ENCODE results near the gene NEUROG3. TPM values are rescaled to one million over a fixed set of nuclear protein-coding genes. Genes with fewer than 3 reads are reported as not detected.

NEUROG3 gene
- total and polyA plus RNA-seq, 2 of the 13 experiments (the other 11 are each of a cell fraction or from before 2014, with no cell fraction given) = not detected

DNA sequence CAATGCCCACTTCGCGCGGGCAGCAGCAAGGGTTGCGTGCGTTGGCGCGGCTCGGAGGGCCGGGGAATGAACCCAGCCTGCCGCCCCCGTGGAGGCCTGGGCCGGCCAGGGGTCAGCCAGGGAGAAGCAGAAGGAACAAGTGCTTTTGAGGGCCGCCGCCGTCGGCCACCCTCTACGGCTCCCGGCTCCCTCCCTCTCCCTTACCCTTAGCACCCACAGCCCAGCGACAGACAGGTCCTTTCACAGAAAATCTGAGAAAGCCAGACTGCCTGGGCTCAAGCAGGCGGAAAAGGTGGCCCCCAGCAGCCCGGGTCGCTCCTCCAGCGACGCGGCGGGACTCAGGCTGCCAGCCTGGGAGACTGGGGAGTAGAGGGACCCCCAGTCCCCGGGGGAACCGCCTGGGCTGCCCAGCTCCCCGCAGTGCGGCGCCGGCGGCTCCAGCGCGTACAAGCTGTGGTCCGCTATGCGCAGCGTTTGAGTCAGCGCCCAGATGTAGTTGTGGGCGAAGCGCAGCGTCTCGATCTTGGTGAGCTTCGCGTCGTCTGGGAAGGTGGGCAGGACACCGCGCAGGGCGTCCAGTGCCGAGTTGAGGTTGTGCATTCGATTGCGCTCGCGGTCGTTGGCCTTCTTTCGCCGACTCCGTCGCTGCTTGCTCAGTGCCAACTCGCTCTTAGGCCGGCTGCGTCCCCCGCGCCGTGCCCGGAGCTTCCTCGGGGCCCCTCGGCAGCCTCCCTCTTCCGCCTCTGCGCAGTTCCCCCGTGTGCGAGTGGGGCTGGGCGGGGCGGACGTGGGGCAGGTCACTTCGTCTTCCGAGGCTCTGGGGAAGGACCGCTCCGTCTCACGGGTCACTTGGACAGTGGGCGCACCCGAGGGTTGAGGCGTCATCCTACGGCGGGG, 815 bp downstream of the NEUROG3 start:
- intact Hi-C loops (cut with micrococcal nuclease; ENCODE audit: unreplicated experiment) (no loop called here), in situ Hi-C loops (cut with HindIII; ENCODE audit: extremely low pct_ligation_motif_present, low pct_unique_long_range_greater_than_20kb) (no loop called here)
- 56% methylated on average over 48 of the region's 85 CpGs for WGBS (ENCODE audit: low lambda C conversion rate)
- Histone ChIP-seq H3K36me3 (replicated peaks in 1 of 2; ENCODE audit: control insufficient read depth in 1 of 2, insufficient read depth in 2 of 2, low read length in 2 of 2) (no peaks in the 10 kb centered on the region), H2AFZ (ENCODE audit: low read length) (no peak overlapping the region), H3K4me3 (replicated peaks in 1 of 3; ENCODE audit: insufficient read depth in 1 of 3, low read depth in 2 of 3, low read length in 3 of 3) (no peak overlapping the region), H3K9ac (ENCODE audit: insufficient read depth, low read depth, low read length) (no peak overlapping the region), H3K27me3 (ENCODE audit: control insufficient read depth in 1 of 2, insufficient read depth in 2 of 2, low read length in 2 of 2) (peaks cover 6 to 70% of the 10 kb centered on the region in 2 experiments), H3K9me3 (ENCODE audit: low read length) (no peaks in the 10 kb centered on the region), H3K4me2 (ENCODE audit: low read depth, low read length) (no peak overlapping the region), H3K4me1 (ENCODE audit: insufficient read depth, low read length) (no peaks in the 10 kb centered on the region), H3K79me2 (ENCODE audit: insufficient read depth, low read length) (no peaks in the 10 kb centered on the region), H4K20me1 (ENCODE audit: insufficient read depth, low read length) (no peaks in the 10 kb centered on the region), H3K27ac (ENCODE audit: extremely low read length, insufficient read depth, low read length) (no peak overlapping the region)
- no TSS peak for BruUV-seq (replicated peaks)
- CTCF ChIA-PET (ENCODE audit: low intra/inter-chr PET ratio, low total read pairs) = no interaction called here
- TF ChIP-seq ZNF709 (CRISPR knock-in tag; IDR thresholded peaks at IDR 0.05) (no peak), EEA1 (CRISPR knock-in tag; IDR thresholded peaks at IDR 0.05; ENCODE audit: borderline replicate concordance) (no peak), GLI4 (CRISPR knock-in tag; IDR thresholded peaks at IDR 0.05; ENCODE audit: borderline replicate concordance) (no peak), STAT5B (CRISPR knock-in tag; IDR thresholded peaks at IDR 0.05) (no peak), ATRX (CRISPR knock-in tag; IDR thresholded peaks at IDR 0.05; ENCODE audit: borderline replicate concordance) (no peak), CEBPB (IDR thresholded peaks at IDR 0.05; ENCODE audit: borderline replicate concordance, low read depth, low read length) (no peak)
- TF ChIP-seq, protein P1, sequence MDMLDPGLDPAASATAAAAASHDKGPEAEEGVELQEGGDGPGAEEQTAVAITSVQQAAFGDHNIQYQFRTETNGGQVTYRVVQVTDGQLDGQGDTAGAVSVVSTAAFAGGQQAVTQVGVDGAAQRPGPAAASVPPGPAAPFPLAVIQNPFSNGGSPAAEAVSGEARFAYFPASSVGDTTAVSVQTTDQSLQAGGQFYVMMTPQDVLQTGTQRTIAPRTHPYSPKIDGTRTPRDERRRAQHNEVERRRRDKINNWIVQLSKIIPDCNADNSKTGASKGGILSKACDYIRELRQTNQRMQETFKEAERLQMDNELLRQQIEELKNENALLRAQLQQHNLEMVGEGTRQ (IDR thresholded peaks at IDR 0.05; ENCODE audit: low read depth, low read length) = no peak
- TF ChIP-seq, protein P1 (CRISPR knock-in tag; IDR thresholded peaks at IDR 0.05; ENCODE audit: borderline replicate concordance) = no peak
- TF ChIP-seq, protein P2, sequence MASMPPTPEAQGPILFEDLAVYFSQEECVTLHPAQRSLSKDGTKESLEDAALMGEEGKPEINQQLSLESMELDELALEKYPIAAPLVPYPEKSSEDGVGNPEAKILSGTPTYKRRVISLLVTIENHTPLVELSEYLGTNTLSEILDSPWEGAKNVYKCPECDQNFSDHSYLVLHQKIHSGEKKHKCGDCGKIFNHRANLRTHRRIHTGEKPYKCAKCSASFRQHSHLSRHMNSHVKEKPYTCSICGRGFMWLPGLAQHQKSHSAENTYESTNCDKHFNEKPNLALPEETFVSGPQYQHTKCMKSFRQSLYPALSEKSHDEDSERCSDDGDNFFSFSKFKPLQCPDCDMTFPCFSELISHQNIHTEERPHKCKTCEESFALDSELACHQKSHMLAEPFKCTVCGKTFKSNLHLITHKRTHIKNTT (CRISPR knock-in tag; IDR thresholded peaks at IDR 0.05) = no peak
- TF ChIP-seq, protein P3, sequence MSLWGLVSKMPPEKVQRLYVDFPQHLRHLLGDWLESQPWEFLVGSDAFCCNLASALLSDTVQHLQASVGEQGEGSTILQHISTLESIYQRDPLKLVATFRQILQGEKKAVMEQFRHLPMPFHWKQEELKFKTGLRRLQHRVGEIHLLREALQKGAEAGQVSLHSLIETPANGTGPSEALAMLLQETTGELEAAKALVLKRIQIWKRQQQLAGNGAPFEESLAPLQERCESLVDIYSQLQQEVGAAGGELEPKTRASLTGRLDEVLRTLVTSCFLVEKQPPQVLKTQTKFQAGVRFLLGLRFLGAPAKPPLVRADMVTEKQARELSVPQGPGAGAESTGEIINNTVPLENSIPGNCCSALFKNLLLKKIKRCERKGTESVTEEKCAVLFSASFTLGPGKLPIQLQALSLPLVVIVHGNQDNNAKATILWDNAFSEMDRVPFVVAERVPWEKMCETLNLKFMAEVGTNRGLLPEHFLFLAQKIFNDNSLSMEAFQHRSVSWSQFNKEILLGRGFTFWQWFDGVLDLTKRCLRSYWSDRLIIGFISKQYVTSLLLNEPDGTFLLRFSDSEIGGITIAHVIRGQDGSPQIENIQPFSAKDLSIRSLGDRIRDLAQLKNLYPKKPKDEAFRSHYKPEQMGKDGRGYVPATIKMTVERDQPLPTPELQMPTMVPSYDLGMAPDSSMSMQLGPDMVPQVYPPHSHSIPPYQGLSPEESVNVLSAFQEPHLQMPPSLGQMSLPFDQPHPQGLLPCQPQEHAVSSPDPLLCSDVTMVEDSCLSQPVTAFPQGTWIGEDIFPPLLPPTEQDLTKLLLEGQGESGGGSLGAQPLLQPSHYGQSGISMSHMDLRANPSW (CRISPR knock-in tag; IDR thresholded peaks at IDR 0.05; ENCODE audit: borderline replicate concordance) = no peak
- FAIRE-seq = no peak
- DNase-seq (ENCODE audit: low spot score) = no peak
- POLR2A ChIA-PET = no interaction called here
- no peak for ATAC-seq
